Middle frontal gyrus (tissue), 1 donor: ENCODE measurements around the gene CKS1B.
A peak's percentile ranks its signal among the peaks of the same experiment; 100 is the strongest.

Source experiments
- DNase-seq: peaks from one replicate; pipeline ENCODE4 v3.0.0-alpha.2; 2015; ENCODE audit warnings: low spot score; ENCODE audit errors: extremely low spot score

CKS1B gene

DNA sequence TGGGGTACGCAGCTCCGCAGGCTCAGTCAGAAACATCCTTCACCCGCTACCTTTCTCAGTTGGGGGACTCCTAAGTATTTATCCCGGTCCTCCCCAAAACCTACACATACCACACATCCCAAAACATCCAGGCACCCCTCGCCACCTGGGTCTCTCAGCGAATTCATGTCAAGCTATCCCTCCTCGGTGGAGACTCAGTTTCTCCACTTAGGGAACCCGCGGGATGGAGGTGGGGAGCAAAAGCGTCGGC, 26.9 kb downstream of the CKS1B start:
- no peak for DNase-seq

DNA sequence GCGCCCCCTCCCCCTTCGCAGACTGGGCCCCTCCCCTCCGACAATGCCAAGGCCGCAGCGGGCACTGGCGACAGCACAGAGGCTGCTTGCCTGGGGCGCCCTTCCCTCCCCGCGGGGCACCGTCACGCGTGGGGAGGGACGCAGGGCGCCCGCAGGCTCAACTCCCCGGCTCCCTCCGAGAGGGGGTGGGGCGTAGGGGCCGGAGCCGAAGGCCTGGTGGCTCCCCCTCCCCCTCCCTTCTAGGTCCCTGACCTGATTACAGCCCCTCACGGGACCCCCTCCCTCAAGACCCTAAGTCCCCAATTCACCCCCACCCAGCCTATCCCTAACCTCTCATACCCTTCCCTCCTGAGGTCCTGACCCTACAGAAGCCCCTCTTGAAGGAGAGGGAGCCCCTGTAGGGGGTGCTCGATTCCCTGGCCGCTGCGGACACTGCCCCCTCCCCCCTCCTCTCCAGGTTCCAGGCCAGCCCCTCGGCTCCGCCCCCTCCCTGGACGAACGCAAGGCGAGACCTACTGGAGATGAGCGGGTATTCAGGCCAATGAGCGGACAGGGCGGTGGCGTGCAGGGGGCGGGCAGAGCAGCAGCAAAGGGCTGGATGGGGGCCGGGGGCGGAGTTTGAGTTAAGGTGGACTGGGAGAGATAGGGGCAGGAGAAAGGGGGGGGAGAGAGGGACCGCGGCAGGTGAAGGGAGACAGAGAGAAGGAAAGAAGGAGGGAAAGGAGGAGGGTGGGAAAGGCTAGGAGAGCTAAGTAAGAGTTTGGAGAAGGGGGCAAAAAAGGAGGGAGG, 27.4 kb downstream of the CKS1B start:
- peak; percentile 96 for DNase-seq

DNA sequence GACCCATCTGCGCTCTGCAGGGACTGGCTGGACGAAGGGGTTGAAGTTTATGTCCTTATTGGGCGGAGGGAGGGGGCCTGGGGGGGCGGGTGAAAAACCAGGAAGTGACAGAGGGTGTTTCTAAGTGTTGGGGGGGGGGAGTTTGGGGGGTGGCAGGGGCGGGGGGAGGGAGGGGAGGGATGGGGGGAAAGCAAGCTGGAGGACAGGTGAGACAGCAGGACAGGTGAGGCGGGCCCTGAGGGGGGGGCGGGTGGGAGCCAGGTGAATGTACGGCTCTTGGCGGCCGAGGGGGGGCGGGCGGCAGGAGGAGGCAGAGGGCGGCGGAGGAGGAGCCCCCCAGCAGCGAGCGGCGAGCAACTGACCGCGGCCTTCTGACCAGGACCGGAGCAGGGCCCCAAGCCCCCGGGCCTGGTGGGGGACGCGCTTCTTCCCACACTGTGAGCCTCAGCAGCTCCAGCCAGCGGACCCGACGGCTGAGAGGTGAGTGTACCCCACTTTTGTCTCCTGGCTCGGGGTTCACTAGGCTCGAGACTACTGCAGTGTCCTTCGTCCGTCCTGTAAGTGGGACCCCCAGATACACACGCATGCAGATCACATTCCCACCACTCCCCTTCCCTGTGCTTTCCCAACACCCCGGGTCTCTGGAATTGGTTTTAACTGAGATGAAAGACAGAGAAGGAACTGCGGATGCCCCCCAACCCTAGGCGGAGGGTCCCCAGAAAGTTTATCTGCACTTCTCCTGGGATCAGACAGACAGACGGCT, 28.2 kb downstream of the CKS1B start, which contains the start of gene ZBTB7B:
Gene ZBTB7B, plus strand, starts transcription at position 339 of the 763 bp plus-strand sequence. CDS start 11,859 bp downstream, outside the sequence.
- no peak for DNase-seq

DNA sequence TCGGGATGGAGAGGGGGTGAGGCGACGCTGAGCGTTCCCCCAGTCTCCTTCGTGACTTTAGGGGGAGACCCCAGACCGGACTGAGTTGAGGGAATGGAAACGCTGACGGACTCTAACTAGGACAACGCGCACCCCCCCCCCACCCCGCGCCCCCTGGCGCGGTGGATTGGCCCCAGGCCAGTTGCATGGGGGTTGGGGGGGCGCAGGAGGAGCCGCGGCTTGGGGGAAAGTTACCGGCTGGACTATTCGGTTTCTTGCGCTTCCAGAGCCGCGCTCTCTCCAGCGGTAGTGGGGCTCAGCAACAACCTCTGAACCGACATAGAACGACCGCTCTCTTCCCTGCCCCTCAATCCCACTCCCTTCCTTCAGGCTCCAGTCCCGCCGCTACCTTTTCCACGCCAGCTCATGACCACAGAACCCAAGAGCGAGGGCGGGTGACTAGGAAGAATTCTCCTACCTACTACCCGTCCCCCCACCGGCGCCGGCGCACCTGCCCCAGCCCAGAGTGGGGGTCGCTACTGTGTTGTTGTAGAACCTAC, 28.8 kb downstream of the CKS1B start:
- no peak for DNase-seq

DNA sequence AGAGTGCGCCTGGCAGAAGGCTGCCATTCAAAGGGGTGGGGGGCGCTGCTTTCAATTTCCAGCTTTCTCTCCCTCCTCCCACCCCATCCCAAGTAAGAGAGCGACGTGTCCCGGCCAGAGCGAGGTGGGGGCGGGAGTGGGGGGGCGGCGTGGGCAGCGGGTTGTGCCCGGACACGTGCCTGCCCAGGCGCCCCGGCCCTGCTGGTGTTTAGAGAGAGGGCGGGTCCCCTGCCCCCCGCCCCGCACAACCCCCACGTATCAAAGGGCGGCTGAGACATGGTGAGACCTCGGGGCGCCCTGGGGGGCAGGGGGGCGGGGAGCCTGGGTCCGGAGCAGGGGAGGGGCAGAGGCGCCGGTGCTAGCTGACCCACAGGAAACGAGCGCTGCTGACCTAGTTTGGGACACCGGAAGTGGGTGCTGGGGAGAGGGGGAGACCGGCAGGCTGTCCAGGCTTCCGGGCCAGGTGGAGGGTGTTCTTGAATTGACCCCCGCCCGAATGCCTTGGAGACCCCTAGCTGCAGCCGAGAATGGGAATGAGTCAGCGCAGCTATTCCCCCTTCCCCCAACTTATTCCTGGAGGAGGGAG, 29.4 kb downstream of the CKS1B start:
- DNase-seq = no peak

DNA sequence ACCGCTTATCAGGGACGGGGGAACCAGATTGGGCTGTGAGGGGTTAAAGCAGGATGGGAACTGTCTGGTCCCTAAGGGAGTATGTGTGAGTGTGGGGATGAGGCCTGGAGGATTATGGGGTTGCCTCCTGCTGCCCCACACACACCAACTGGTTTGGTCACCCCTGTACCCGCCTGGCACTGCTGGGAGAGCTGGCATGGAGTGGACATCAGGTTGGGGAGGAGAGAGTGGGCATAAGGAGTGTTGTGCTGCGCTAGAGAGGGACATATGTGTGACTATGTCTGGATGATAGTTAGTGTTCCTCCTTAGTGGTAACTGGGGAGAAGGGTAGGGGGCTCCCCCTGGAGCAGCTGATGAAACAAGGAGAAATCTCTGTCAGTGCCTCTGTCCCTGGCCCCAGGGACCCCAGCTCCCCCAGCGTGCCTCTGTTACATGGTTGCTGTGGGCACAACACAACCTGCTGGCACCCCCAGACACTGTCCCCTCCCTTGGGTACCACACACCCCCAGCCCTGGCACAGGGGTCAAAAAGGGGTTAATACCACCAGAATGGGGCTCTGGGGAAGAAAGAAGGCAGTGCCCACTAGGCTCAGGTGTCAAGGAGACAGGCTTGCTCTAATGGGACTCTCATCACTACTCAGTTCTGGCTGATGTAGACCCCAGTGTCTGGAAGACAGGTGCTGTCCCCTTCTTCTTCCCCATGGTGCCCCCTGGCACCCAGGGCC, 30.0 kb downstream of the CKS1B start:
- DNase-seq = no peak

DNA sequence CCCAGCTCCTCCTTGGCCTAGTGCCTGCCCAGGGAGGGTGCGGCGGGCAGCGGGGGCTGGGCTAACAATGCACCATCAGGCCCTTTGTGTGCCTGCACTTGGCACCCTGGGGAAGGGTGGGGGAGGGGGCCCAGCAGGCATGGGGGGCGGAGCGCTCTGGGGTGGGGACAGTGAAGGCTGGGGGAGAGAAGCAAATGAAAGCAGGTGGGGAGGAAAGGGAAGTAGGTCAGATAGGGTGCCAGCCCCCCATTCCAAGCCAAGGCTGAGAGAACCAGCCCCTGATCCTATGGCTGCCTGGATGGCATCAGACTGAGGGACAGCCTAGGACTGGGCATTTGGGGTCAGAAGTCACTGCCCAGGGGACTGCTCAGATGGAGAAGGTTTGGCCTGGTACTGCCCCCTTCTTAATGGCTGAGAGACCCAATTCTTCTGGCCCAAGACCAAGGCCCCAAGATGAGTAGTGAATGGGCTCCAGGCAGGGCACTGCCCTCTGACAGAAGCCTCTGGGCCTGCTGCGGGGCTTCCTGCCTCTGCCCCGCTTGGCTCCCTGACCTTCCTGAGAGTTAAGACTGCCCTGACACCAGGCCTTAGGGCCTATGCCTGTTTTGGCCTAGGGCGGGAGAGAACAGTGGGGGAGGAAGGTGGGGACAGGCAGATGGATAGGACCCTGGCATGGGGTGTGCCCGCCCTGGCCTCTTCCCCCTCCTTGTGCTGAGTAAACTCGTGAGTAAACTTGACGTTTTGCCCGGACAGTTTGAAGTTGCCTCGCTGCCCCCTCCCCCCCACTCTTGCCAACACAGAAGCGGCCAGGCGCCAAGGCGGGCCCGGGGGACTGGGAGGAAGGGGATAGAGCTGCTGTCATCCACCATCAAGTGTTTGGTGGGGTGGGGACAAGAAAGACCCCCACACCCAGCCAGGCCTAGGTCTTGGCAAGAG, 30.9 kb downstream of the CKS1B start:
- no peak for DNase-seq

DNA sequence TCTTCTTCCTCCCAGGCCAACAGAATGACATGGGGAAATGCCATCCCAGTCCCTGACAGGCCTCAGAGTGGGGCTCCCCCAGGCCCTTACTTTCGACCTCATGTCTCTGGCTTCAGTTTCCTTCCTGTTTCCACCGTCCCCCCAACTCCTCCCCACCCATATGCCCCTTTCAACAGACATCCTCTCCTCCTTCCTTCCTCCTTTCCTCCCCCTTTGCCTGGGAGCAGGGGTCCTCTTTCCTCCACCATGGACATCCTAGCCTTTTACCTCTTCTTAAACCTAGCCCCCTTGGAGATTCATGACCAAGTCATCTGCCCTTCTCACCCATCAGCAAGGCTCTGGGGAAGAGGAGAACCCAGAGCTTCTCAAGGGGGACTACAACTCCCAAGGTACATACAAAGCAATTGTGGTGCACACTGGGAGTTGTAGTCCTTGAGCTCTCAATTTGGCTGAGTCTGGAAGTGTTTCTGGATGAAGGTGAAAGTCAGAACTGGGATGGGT, 32.2 kb downstream of the CKS1B start:
- DNase-seq = no peak

DNA sequence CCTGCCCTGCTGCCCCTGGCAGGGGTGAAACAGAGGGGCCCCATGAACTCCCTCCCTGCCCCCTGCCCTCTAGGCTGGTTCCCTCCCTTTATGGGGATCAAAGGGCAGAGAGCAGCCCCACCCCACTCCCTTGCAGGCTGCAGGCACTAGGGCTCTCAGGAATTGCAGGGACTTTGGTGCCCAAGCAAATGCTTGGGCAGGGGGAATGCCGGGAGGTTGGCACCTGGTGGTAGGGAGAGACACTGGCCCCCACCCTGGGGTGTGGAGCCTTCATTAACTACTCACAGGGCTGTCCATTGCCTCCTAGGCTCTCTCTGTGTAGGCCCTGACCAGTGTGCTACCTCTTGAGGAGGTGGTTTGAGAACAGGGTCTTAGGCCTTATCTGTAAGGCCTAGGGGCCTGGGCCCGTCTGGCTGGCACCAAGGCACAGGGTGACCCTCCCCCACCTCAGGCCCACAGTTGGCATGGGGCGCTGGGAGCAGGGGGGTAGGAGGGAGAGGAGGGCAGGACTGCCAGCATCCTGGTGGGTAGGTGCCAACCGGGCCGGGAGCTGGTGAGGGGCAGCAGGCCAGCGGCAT, 32.9 kb downstream of the CKS1B start:
- no peak for DNase-seq

DNA sequence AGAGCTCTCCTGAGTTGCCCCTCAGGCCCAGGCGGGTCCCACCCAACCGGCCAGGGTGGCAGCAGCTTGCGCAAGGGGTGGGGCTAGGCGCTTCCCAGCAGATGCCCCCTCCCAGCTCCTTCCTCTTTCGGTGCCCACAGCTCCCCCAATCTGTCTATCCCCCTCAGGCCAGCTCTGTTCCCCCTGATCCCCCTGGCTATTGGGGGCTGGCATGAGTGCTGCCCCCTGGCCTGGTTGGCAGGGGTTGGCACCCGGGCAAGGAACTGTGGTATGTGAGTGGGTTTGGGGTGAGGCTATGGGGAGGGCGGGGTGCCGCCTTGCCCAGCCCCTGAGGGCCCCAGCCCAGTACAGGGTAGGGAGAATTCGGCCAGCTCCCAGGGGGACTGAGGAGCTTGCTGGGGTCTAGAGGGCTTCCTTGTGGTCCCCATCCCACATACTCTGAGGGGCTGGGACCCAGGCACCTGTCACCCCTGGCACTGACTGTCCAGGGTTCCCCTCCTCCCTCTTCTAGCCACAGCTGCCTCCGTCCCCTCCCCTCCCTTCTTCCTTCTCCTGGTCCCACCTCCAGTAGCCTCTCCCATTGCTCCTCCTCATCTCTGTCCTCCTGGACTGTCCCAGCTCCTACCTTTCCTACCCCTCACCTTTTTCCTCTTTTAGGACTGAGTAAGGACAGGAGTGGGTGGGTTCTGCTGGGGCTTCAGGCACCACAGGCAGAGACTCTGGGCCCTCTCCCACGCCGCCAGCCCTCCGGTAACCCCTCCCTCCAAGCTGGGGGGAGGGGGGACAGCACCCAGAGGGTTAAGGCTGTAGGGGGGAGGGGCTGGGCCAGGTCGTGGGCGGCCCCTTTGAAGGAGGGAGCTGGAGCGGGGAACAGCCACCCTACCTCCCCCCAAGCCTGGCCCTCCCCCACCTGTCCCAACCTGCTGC, 33.8 kb downstream of the CKS1B start:
- DNase-seq = no peak

DNA sequence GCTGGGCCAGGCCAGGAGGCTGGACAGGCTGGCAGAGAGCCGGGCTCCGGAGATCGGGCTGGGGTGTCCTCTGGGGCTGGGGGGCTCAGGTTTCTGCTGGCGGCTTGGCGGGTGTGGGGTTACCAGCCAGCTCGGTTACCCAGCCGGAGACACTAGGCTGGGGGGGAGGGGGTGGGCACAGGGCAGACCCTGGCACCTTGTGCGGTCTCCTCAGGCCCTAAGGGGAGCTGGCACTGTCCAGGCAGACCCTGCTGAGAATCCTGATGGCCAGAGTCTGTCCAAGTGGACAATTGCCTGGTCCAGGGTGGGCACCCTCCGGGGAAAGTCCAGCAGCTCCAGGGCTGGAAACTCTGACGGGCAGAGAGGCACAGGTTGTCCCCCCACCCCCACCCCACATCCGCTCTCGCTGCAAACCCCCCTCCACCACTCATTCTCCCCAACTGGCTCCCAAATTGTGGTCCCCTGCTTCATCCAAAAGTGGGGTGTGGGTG, 34.8 kb downstream of the CKS1B start:
- no peak for DNase-seq

DNA sequence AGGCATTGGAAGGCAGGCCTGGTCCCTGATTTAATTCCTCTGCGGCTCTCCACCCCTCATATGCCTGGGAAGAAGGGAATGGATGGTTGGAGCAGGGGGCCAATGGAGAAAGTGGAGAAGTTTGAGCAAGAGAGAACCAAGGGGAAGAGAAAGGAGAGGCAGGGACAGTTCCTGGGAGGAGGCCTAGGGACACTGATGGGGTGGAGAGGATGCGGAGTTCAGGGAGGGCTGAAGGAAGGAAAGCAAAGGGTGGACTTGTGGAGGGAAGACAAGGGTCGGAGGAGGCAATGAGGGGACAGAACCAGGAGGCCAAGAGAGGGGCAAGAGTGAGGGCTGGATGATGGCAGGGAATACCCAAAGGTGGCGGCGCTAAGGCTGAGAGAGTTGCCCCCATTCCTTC, 35.3 kb downstream of the CKS1B start:
- no peak for DNase-seq

DNA sequence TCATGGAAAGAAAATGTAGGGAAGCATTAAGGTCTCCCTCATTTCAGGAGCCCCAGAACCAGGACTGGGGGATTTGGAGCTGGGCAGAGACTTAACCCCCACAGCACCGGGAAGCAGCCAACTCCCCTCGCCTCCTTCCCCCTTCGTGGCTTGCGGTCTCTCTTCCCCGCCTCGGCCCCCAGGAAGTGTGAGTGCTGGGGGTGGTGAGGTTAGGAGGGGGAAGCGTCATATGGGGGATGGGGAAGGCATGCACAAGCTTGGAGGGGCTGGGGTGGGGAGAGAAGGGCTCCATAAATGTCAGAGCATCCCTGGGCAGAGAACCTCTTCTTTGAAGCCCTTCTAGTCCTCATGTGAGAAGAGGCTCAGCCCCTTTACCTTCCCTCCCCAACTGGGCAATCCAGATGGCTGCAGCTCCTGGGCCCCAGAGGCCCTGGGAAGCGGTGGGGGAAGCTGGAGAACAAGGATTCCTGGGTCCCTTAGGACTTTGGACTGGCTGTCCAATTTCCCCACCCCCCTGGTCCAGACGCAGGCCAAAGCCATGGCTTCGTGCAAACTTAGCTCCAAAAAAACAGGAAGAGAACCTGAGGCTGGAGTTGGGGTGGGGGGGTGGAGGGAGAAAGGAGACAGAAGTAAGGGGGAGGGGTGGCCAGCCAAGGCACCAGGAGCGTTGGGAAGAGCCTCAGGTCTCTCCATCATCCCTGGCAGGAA, 35.9 kb downstream of the CKS1B start:
- no peak for DNase-seq

DNA sequence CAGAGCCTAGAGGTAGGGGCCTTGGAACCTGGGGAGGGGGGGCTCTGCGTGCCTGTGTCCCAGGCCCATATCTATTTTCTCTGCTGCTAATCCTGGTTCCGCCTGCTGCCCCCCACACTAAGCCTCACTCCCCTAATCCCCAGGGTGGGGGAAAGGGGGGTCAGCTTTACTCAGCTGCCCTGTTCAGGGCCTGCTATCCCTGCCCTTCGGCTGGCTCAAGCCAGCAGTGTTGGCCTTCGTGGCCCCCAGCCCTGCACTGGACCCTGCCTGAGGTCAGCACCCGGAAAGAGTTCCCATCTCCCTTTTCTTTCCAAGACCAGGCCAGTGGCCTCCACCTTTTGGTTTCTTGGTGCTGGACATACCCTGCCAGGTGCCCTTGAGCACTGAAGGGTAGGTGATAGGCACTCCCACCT, 36.5 kb downstream of the CKS1B start:
- DNase-seq = no peak

DNA sequence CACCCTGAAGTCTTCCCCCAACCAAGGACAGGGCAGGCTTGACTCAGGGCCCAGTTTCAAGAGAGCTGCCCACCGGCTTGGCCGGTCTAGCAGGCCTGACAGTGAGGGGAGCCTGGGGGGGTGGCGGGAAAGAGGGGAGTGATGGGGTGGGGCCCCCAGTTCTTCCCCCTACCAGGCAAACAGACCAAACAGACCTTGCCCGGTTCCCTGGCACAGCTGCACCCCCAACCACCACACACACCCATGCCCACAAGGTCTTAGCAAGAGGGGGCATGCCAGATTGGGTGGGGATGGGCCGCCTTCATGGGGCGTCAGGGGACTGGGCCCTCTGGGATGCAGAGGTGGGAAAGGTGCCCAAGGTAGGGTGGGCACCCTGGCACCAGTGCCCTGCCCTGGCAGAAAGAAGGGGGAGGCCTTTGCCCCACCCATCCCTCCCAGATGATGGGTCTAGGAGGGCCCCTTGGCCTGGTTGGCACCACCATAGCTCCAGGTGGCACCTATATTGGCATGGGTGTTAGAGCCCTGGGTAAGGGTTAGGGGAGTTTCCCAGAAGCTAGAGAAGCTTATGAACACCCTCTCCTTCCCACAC, 37.0 kb downstream of the CKS1B start:
- no peak for DNase-seq

DNA sequence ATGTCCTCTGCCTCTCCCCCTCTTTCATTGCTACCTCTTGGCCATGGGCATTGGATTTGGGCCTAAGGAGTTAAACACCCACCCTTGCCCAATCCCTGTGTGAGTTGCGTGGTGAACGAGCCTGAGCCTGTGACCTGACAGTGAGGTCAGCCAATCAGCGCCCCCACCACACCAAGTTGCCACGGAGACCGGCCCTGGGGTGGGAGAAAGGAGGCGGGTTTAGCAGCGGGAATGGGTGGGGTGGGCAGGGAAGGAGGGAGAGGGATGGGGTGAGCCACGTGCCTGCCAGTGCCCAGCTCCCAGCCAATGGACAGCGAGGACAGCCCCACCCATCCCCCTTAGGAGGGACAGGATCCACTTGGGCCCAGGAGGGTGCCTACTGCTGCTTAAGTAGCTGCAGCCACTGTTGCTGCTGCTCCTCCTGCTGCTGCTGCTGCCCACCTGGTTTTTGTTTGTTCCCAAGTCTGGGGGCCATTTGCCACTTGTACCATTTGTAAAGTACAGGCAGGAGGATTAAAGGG, 37.6 kb downstream of the CKS1B start:
- peak; percentile 54 for DNase-seq

DNA sequence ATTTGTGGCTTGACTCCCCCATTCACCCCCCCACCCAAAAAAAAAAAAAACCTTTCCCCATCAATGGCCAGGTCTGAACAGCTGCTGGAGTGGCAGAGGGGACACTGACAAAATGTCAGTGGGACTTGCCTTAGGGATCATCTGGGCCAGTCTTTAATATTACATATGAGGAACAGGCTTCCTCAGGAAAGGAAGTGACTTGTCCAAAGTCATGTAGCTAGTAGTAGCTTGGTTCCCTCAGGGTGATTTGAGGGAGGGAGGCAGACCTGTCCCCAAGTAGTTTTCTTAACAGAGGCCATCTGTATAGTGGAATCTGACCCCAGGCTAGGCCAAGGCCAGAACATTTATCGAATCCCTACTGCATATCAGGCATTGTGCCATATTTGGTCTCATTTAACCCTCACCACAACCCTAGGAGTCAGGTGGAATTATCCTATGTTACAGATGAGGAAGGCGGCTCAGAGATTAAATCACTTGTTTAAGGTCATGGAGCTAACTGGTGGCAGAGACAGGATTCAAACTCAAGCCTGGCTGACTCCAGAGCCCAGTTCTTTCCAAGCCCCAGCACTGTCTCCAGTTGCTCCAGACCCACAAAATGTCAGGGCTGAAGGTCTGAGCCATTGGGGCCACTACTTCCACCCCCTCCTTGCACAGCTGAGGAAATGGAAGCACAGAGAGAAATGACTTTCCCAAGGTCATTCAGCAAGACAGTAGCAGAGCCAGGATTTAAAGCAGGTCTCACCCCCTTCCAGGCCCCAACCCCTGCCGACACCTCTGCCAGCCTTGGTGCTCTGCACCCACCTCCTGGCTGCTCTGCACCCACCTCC, 38.5 kb downstream of the CKS1B start:
- DNase-seq = no peak
